HL-60/S4 (cell line): ENCODE measurements around the gene SORCS3.

Source experiments
- in situ Hi-C: fragments of 300-500 bp; cut with MboI; formaldehyde crosslinking; loops from 2 replicates; pipeline ENCODE4 v1.14.3; 2022; ENCODE audit warnings: low sequenced_read_pairs

The SORCS3 gene

DNA sequence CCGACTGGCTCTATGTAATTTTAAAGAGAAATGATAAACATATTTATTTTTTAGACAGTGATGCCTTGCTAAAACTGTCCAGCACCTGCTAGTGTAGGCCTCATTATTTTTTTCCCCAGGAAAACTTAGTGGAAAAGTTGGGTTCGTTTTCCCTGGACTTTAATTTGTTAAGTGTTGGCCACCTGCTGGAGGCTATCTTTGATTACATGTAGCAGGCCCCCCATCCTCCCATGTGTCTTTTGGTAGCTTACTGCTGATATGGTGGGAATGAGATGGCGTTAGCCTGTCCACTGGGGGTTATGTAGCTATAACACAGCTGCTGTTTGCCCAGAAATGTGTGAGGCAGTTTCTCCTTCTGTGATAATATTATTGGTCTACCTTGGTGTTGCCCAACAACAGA, 265.0 kb downstream of the SORCS3 start:
- in situ Hi-C loops, result no loop called here

DNA sequence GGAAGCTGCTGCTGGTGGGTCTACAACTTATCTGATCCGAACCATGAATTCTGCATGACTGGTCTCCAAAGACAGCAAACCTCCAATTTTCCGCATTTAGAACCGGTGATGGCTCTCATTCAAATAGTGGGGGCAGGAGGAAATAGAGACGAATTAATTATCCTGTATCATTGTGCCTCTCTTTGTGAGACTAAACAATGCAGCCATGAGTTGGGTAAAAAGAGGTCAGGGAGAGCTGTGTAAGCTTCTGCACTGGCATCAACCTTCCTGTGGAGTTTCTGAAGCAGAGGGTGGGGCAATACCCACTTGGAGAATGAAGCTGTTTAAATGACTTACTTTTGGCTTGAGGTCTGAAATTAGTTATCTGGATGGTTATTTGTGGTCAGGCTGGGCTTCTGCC, 266.4 kb downstream of the SORCS3 start:
- in situ Hi-C loops, result no loop called here

- in situ Hi-C loops, result no loop called here
Observed at GRCh38 chr10:104908581-104908980, 267.5 kb downstream of the SORCS3 start.

GRCh38 chr10:104910712-104911111, 269.6 kb downstream of the SORCS3 start:
- in situ Hi-C loops, result no loop called here

- in situ Hi-C loops, result no loop called here
Observed at GRCh38 chr10:104913390-104913789, 272.3 kb downstream of the SORCS3 start.

GRCh38 chr10:104920476-104920875, 279.4 kb downstream of the SORCS3 start:
- in situ Hi-C loops, result no loop called here

- in situ Hi-C loops, result no loop called here
Observed at GRCh38 chr10:104921763-104922162, 280.7 kb downstream of the SORCS3 start.

GRCh38 chr10:104922810-104923209, 281.7 kb downstream of the SORCS3 start:
- in situ Hi-C loops, result no loop called here

GRCh38 chr10:104923501-104923900, 282.4 kb downstream of the SORCS3 start:
- in situ Hi-C loops, result no loop called here

GRCh38 chr10:104924101-104924795, 283.2 kb downstream of the SORCS3 start:
- in situ Hi-C loops, result no loop called here

DNA sequence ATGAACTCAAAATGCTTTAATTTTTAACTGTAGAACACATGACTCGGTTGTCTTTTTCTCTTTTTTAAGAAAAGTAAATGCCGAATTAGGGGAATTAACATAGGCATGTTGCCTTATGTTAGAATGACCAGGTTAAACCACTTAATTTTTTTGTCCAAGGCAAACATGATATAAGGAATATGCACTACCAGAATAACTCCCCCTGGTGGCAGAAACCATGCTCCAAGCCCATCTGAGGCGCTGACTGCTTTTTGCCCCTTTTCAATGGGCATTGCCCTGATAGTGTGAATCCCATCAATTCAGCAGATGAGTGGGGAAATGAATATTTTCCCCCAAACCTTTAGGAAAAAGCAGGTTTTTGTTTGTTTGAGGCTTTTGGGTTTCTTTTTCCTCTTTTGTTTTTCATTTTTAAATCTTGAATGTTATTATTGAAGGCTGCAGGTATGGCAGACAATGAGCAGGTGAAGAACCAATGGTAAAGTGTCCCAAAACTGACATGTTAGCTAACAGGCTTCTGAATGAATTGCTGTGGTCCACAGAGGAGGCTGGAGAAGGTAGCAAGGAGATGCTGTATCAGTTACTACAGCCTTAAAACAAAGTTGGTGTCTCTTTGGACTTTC, 284.3 kb downstream of the SORCS3 start:
- in situ Hi-C loops, result no loop called here

DNA sequence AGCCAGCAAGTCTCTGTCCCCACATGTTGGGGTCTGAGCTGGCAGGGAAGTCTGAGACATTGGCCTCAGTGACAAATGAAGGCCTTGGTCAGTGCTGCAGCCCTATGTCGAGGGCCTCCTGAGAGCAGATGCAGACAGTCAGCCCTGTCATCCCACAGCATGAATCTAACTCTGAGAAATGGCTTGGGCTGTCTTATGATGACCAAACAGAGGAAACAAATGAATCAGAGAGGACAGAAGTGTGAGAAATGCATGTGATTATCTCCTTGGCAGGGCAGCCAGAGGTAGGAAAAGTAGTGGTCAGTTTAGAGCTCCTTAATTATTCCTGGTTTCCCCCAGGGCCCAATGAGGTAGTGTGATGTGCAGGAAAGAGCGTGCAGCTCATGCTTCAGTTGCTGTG, 287.6 kb downstream of the SORCS3 start:
- in situ Hi-C loops, result no loop called here

- in situ Hi-C loops, result no loop called here
Observed at GRCh38 chr10:104931612-104932134, 290.6 kb downstream of the SORCS3 start.

DNA sequence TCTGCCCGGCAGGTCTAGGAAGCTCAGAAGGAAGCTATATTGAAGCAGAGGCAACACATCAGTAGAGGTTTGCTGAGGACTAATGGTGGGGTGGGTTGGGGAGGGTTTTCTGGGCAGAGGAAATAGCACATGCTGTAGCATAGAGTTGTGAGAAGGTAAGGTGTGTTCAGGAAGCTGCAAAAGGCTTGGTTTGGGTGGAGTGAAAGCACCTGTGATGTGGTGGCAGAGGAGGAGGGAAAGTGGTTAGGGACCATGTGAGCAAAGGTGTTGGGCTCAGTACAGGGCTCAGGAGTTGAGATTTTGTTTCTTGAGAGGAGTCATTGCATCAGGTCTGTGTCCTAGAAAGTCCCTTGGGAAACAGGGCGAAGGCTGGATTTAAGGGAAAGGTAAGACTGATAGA, 294.6 kb downstream of the SORCS3 start:
- in situ Hi-C loops, result no loop called here

- in situ Hi-C loops, result no loop called here
Observed at GRCh38 chr10:104937567-104937966, 296.5 kb downstream of the SORCS3 start.

GRCh38 chr10:104938031-104938430, 296.9 kb downstream of the SORCS3 start:
- in situ Hi-C loops, result no loop called here

DNA sequence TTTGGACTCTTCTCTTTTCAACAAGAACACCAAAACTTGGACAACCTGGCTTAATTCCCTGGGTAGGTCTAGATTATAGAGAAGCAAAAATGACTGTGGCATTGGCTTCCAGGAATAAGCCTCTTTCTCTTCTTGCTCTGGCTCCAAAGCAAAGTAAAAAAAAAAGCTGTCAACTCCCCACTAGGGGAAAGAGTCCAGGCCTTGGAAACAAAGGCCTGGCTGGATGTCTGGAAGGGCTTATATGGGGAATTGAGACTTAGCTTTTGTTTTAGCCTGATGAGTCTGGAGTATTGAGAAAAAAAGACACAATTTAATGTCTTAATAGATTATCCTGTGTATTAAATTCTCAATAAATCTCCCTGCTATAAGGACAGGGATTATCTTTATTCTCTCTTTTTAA, 300.6 kb downstream of the SORCS3 start:
- in situ Hi-C loops, result no loop called here

DNA sequence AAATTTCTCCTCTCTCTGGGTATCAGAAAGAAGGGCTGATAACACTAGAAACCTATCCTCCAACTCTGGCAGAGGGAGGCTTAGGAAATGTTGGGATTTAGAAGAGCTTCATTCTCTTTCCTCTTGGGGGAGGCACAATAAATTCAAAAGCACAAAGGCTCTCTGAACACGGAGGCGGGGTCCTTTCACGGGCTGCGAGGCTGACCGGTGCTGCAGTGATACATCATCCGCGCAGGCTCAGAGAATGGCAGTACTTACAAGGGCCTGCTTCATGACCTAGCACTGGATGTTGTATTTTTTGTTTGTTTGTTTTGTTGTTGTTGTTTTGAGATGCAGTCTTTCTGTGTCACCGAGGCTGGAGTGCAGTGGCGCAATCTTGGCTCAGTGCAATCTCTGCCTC, 306.2 kb downstream of the SORCS3 start:
- in situ Hi-C loops, result no loop called here

DNA sequence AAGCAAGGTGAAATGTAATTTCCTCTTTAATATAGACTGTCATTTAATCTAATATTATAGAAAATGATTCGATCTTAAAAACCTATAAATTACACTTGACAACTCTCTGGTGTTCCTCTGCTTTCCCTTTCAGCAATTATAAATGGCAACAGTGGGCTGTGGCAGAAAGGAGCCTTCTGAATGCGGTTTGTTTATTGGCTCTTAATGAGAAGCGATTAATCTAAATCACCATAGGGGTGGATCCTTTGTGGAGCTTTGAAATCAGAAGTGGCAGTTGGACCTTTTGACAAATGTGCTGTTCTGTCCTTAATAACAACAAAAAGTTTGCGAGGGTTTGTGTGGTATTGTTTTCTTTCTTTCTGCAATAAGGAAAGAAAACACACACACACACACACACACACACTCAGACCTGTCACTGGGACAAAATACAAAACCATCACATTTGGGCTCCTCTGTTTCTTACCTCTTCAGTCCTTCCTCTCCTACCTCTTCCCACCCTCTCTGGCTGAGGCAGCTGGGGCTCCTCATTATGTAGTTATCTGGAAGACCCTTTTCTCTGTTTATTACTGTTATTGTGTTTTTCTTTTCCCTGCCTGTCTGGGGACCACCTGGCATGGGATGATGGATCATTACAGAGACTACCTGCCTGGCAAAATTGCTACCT, 316.2 kb downstream of the SORCS3 start:
- in situ Hi-C loops, result no loop called here

DNA sequence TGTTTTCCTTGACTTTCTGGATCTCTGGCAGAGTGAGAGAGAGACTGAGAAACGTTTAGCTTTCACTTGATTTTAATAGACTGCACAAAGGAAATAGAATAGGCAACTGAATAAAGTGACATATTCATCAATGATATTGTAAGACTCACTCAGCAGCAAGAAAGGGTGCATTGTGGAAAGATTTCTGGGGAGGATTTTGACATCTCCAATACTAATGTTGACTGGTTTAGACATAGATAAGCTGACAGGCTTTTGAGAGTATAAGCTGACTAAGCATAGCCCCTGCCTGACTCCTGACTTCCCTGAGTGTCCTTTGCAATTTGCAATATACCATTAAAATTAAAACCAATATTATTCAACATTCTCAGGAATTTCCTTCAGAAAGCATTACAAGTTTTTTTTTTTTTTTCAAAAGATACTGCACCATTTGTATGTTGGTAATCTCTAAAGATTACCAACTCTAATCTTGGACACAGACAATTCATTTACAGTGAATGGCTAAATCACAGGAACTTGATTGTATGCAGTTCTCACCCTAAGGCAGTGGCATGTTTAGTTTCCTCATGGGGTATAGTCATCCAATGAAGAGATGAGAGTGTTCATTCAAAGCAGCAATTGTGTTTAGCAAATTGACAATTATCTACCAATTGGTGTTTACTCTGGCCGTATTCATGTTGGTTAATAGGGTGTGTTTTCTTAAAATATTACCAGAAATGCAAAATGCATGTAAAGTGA, 325.6 kb downstream of the SORCS3 start:
- in situ Hi-C loops, result no loop called here

DNA sequence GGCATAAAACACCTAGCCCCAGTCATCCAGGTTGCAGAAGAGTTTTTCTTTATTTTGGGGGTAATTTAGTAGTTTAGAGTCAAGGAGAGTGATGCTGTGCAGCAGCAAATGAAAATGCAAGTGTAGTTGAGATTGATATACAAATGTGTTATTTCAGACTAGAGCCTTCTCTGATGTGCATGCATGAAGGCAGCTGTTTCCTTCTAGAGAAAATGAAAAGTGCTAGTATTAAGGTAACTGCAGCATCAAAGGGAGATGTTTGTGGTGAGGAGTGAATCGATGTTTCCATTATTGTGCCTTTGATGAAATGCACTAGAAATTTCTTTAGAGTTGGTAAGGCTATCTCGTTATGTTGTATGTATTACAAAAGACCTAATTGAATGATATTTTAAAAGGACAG, 339.3 kb downstream of the SORCS3 start:
- in situ Hi-C loops, result no loop called here
